Central memory CD4-positive, alpha-beta T cell (primary cell): ENCODE data around the gene FZD10.

Experiments used
- DNase-seq: peaks from one replicate; pipeline ENCODE4 v3.0.0; 2022
- total RNA-seq, 3 experiments: gene quantifications; one replicate each; lab custom pipeline; 2026; lab: John Stamatoyannopoulos, UW

Gene FZD10, protein sequence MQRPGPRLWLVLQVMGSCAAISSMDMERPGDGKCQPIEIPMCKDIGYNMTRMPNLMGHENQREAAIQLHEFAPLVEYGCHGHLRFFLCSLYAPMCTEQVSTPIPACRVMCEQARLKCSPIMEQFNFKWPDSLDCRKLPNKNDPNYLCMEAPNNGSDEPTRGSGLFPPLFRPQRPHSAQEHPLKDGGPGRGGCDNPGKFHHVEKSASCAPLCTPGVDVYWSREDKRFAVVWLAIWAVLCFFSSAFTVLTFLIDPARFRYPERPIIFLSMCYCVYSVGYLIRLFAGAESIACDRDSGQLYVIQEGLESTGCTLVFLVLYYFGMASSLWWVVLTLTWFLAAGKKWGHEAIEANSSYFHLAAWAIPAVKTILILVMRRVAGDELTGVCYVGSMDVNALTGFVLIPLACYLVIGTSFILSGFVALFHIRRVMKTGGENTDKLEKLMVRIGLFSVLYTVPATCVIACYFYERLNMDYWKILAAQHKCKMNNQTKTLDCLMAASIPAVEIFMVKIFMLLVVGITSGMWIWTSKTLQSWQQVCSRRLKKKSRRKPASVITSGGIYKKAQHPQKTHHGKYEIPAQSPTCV
- 0 reads per million in 3 experiments for total RNA-seq

DNA sequence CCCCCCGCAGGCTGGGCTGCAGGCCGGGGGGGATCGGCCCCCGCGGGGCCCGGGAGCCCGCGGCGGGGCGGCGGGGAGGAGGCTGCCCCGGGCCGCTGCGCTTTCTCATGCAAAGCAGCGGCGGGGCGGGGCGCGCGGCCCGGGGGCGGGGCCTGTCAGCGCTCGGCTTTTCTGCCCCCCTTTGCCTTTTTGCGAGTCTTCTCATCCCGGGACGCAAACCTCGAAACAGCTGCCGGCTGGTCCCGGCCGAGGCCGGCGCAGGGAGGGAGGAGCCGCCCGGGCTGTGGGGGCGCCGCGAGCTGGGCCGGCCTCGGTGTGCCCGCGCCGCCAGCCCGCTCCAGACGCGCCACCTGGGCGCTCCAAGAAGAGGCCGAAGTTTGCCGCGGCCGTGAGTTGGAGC is at the start of gene FZD10:
FZD10 (plus strand) TSS at position 198 of the 400 bp plus-strand sequence. CDS start 479 bp downstream, outside the sequence.
- no peak for DNase-seq

GRCh38 chr12:130114952-130115351 is 47.3 kb upstream of the FZD10 start:
- DNase-seq: no peak

- DNase-seq: no peak
Observed at GRCh38 chr12:130115646-130116045, 46.6 kb upstream of the FZD10 start.

DNA sequence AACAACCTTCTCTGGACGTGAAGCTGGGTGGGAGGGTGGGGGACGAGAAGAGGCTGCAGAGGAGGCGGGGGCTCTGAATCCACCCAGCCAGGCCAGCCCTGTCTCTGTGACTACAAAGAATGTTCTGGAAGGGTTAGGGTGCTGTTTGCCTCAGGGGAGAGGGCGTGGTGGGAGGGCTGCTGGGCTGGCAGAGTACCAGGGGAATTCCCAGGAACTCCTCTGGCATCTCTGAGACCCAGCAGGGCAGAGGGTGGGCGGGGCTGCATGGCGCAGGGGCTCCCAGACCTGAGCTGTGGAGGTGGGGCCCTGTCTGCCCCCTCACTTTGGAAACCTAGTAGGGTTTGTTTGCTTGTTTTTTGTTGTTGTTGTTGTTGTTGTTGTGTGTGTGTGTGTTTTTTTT is 45.5 kb upstream of the FZD10 start:
- DNase-seq: no peak

DNA sequence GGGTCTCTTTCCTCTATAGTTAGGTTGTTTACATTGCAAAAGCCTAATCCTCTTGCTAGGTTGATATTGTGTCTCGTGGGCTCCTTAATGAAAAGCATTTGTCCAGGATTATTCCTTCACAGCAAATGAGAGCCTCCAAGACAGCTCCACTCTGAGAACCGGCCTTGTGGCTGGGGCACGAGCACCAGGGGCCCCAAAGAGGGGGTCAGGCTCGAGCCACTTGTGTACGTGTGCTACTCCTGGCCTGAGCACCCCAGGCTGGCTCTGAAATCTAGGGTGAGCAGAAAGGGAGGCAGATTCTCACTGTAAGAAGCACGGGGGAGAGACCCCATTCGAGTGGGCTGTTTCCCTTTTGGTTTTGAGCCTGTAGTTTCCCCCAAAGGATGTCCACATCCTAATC is 45.0 kb upstream of the FZD10 start:
- DNase-seq: no peak

GRCh38 chr12:130117701-130118100 is 44.6 kb upstream of the FZD10 start:
- DNase-seq: no peak

- no peak for DNase-seq
Observed at GRCh38 chr12:130118181-130118580, 44.1 kb upstream of the FZD10 start.

GRCh38 chr12:130119241-130119861 is 42.9 kb upstream of the FZD10 start:
- DNase-seq: no peak

GRCh38 chr12:130120012-130120805 is 42.1 kb upstream of the FZD10 start:
- DNase-seq: no peak

GRCh38 chr12:130121226-130122000 is 40.9 kb upstream of the FZD10 start:
- no peak for DNase-seq

- DNase-seq: no peak
Observed at GRCh38 chr12:130122356-130122755, 39.9 kb upstream of the FZD10 start.

DNA sequence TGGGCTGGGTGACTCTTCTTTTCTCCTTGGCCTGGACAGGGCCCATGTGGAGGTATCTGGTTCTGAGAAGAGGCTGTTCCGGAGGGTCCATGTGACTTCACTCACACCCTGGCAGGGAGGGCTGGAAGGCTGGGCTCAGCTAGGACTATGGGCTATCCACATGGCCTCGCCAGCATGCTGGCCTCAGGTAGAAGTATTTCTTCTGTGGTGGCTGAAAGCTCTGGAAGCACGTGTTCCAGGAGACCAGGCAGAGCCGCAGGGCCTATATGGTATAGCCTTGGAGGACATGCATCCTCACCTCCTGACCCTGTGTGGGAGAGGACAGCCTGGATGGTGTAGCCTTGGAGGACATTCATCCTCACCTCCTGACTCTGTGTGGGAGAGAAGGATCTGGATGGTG is 38.2 kb upstream of the FZD10 start:
- no peak for DNase-seq

GRCh38 chr12:130124605-130125244 is 37.5 kb upstream of the FZD10 start:
- no peak for DNase-seq

DNA sequence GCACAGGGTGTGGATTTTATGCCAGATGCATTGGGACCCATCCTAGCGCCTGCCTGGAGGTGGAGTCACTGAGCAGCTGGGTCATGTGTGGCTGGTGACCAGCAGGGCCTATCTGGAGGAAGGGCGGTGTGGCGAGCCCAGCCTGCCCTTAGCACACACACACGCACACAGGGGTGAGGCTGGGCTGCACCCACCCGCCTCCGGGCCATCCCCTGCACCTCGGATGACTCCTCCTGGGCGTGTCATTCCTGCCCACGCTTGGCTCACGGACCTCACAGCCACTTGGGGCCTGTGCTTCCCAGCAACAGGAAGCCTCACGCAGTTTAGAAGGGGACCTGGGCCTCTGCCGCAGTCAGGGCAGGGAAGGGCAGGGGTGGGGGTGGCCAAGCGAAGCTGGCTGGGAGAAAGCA is 36.2 kb upstream of the FZD10 start:
- DNase-seq: no peak

- no peak for DNase-seq
Observed at GRCh38 chr12:130127532-130127911, 34.7 kb upstream of the FZD10 start.

- no peak for DNase-seq
Observed at GRCh38 chr12:130127912-130128789, 34.1 kb upstream of the FZD10 start.

DNA sequence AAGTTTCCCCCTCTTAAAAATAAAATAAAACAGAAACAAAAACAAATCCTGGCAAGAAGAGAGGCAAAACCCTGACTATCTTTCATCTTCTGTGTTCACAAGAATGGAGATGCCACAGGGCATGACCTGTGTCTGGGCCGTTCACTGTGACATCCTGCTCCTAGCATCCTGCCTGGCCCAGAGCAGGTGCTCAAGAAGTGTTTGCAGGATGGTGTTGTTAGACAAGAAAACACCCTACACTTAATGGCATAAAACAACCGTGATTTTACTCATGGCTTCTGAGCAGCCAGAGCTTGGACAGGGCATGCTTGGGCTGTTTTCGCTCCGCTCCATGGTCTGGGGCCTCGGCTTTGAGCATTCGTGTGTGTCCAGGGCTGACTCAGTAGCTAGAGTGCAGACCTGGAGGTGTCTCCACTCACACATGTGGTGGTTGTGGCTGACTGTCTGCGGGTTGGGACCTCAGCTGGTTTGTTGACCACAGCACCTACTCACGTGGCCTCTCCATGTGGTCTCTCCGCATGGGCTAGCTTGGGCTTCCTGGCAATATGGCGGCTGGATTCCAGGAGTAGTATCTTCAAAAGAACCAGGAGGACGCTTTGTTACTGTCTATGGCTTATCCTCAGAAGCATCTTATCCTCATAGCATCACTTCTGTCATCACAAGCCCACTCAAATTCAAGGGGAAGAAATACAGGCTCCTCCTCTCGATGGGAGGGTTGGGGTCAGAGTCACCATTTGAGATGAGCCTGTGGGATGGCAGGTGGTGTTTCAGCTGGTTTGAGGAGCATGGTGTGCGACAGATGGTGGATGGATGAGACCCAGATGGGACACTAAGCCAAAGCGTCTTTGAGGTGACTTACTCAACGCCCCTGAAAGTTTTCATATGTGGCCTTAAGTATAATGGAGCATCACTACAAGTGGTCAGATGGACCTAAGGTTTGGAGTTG is 33.2 kb upstream of the FZD10 start:
- no peak for DNase-seq

DNA sequence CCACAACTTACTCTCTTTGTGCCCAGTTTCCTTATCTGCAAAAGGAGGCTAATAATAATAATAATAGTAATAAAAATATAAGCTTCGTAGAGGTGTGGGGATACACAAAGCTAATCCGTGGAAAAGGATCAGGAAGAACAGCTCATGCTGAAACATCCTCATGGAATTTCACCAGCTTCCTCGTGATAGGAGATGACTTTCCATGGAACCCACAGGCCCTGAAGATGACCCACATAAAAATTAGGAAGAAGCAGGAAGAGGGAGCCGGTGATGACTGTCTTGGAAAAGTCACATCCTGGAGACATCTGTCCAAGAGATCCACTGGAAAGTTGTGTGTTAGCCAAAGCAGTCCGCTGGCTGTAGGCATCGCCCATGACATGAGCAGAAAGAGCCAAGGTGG is 31.9 kb upstream of the FZD10 start:
- no peak for DNase-seq

GRCh38 chr12:130131025-130131424 is 31.2 kb upstream of the FZD10 start:
- no peak for DNase-seq

- DNase-seq: no peak
Observed at GRCh38 chr12:130131801-130132200, 30.5 kb upstream of the FZD10 start.
